Measurements from ENCODE around the gene C10orf71.

The C10orf71 gene

GRCh38 chr10:49355221-49355620 lies 56.3 kb downstream of the C10orf71 start:
- TF ChIP-seq, protein P1, sequence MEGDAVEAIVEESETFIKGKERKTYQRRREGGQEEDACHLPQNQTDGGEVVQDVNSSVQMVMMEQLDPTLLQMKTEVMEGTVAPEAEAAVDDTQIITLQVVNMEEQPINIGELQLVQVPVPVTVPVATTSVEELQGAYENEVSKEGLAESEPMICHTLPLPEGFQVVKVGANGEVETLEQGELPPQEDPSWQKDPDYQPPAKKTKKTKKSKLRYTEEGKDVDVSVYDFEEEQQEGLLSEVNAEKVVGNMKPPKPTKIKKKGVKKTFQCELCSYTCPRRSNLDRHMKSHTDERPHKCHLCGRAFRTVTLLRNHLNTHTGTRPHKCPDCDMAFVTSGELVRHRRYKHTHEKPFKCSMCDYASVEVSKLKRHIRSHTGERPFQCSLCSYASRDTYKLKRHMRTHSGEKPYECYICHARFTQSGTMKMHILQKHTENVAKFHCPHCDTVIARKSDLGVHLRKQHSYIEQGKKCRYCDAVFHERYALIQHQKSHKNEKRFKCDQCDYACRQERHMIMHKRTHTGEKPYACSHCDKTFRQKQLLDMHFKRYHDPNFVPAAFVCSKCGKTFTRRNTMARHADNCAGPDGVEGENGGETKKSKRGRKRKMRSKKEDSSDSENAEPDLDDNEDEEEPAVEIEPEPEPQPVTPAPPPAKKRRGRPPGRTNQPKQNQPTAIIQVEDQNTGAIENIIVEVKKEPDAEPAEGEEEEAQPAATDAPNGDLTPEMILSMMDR (IDR thresholded peaks at IDR 0.05; ENCODE audit: control extremely low read depth, extremely low read depth, low read depth, missing control alignments): no peak
- POLR2A ChIA-PET: no interaction called here
- CTCF ChIA-PET: no interaction called here
- DNase-seq (ENCODE audit: extremely low spot score): no peak

GRCh38 chr10:49356181-49356580 lies 57.2 kb downstream of the C10orf71 start:
- CTCF ChIA-PET: no interaction called here
- POLR2A ChIA-PET: no interaction called here
- TF ChIP-seq, protein P1 (IDR thresholded peaks at IDR 0.05; ENCODE audit: control extremely low read depth, extremely low read depth, low read depth, missing control alignments): no peak
- DNase-seq (ENCODE audit: extremely low spot score): no peak

GRCh38 chr10:49356944-49357343 lies 58.0 kb downstream of the C10orf71 start:
- DNase-seq (ENCODE audit: extremely low spot score): no peak
- ChIA-PET CTCF (no interaction called here), POLR2A (no interaction called here)
- TF ChIP-seq, protein P1 (IDR thresholded peaks at IDR 0.05; ENCODE audit: control extremely low read depth, extremely low read depth, low read depth, missing control alignments): no peak

DNA sequence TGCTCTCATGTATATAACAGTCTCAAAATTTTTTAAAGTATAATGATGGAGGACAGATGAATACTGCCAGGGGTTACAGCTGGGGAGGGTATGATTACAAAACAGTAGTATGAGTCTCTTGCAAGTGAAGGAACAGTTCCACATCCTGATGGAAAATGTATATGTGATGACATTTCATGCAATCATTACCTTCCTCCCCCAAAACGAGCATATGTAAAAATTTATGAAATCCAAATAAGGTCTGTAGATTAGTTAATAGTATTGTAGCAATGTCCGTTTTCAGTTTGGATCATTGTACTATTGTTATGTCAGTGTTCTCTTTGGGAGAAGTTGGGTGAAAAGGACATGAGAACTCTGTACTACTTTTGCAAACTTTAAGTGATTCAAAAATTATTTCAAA lies 58.9 kb downstream of the C10orf71 start:
- ChIA-PET CTCF (no interaction called here), POLR2A (no interaction called here)
- TF ChIP-seq, protein P1 (IDR thresholded peaks at IDR 0.05; ENCODE audit: control extremely low read depth, extremely low read depth, low read depth, missing control alignments): no peak
- no peak for DNase-seq (ENCODE audit: extremely low spot score)

DNA sequence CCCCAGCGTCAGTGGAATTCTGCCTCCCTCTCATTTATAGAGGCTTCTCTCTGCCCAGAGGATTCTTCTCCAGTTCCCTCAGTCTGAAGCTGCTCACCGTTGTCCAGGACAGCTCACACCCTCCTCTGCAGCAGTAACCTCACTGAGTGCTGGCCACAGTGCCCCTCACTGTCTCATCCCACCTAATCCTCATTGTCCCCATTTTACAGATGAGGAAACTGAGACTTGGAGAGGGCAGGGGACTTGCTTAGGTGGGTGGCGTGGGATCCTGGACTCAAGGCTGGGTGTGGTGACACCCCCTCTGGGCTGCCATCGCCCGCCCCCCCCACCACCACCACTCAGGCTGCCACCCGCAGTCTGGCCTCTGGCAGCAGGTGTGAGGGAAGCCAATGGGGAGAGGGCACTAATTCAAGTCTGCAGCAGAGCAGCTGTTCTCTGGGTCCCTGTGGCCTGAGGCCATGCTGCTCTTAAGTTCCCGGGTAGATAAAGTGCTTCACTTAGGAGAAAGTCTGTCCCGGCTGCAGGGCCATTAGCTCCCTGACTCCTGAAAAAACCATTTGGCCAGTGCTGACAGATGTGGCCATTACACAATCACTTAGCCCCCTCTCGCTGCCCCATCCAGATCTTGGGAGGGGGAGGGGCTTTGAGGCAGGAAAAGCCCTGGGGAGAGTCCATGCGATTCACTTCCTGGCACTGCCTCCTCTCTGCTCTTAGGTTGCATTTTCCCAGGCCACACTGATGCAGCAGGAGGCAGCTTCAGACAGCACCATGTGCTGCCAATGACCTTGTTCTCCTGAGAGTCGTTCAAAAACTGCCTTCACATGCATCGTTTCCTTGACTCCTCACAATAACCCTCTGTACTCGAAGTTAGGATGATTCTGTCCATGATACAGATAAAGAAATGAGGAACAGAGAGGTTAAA lies 60.6 kb downstream of the C10orf71 start:
- POLR2A ChIA-PET: no interaction called here
- TF ChIP-seq, protein P1 (IDR thresholded peaks at IDR 0.05; ENCODE audit: control extremely low read depth, extremely low read depth, low read depth, missing control alignments): no peak
- CTCF ChIA-PET: no interaction called here
- DNase-seq (ENCODE audit: extremely low spot score): no peak

- DNase-seq (ENCODE audit: extremely low spot score): no peak
- CTCF ChIA-PET: no interaction called here
- POLR2A ChIA-PET: no interaction called here
- TF ChIP-seq, protein P1 (IDR thresholded peaks at IDR 0.05; ENCODE audit: control extremely low read depth, extremely low read depth, low read depth, missing control alignments): no peak
These were observed 61.6 kb downstream of the C10orf71 start for GRCh38 chr10:49360271-49361177.

Measured in GM10248 (cell line).